Fibroblast of the conjunctiva (primary cell): ENCODE results near the gene MEIS2.
"Not testable (repeated sequence)": the region's sequence is repeated elsewhere in the genome, so short reads cannot be mapped to it uniquely, and the experiment has no call there.

ENCODE experiments used
- DNase-seq: peaks from one replicate; pipeline ENCODE4 v3.0.0-alpha.2; 2010; ENCODE audit warnings: low read depth

MEIS2 gene

GRCh38 chr15:37004981-37005735 lies 95.2 kb downstream of the MEIS2 start:
- DNase-seq, result no peak

- no peak for DNase-seq
Measured at GRCh38 chr15:37004373-37004869, 95.9 kb downstream of the MEIS2 start.

GRCh38 chr15:37002041-37002672 lies 98.2 kb downstream of the MEIS2 start:
- no peak for DNase-seq

- no peak for DNase-seq
Measured at GRCh38 chr15:37001417-37001816, 98.9 kb downstream of the MEIS2 start.

GRCh38 chr15:36999778-37000177 lies 100.6 kb downstream of the MEIS2 start:
- no peak for DNase-seq

- DNase-seq, result no peak
Measured at GRCh38 chr15:36996538-36997181, 103.7 kb downstream of the MEIS2 start.

GRCh38 chr15:36996121-36996520 lies 104.2 kb downstream of the MEIS2 start:
- no peak for DNase-seq

- DNase-seq, result no peak
Measured at GRCh38 chr15:36994790-36995189, 105.6 kb downstream of the MEIS2 start.

GRCh38 chr15:36992454-36992853 lies 107.9 kb downstream of the MEIS2 start:
- DNase-seq, result no peak

GRCh38 chr15:36988947-36989346 lies 111.4 kb downstream of the MEIS2 start:
- DNase-seq, result no peak

- no peak for DNase-seq
Measured at GRCh38 chr15:36982430-36982829, 117.9 kb downstream of the MEIS2 start.

GRCh38 chr15:36980281-36980680 lies 120.1 kb downstream of the MEIS2 start:
- not testable (repeated sequence) for DNase-seq

GRCh38 chr15:36978625-36979024 lies 121.7 kb downstream of the MEIS2 start:
- DNase-seq, result no peak

GRCh38 chr15:36978126-36978525 lies 122.2 kb downstream of the MEIS2 start:
- no peak for DNase-seq

- no peak for DNase-seq
Measured at GRCh38 chr15:36977659-36978058, 122.7 kb downstream of the MEIS2 start.

GRCh38 chr15:36972704-36973103 lies 127.6 kb downstream of the MEIS2 start:
- DNase-seq, result no peak

- no peak for DNase-seq
Measured at GRCh38 chr15:36970522-36970921, 129.8 kb downstream of the MEIS2 start.

- DNase-seq, result no peak
Measured at GRCh38 chr15:36967929-36968328, 132.4 kb downstream of the MEIS2 start.

GRCh38 chr15:36966708-36967107 lies 133.6 kb downstream of the MEIS2 start:
- no peak for DNase-seq

- DNase-seq, result no peak
Measured at GRCh38 chr15:36965570-36966342, 134.6 kb downstream of the MEIS2 start.

- no peak for DNase-seq
Measured at GRCh38 chr15:36964626-36965025, 135.7 kb downstream of the MEIS2 start.

GRCh38 chr15:36961956-36962355 lies 138.4 kb downstream of the MEIS2 start:
- DNase-seq, result no peak

- DNase-seq, result no peak
Measured at GRCh38 chr15:36960947-36961227, 139.5 kb downstream of the MEIS2 start.
